GM12873 (cell line): ENCODE results near the gene RDH16.

Experiments used
- CTCF ChIP-seq: IDR thresholded peaks from 2 replicates; pipeline ENCODE4 v1.5.1; 2012; ENCODE audit warnings: low read depth, mild to moderate bottlenecking, moderate library complexity, low read length, control low read depth; ENCODE audit not compliant: insufficient read depth; ENCODE audit errors: missing control alignments

RDH16 gene

DNA sequence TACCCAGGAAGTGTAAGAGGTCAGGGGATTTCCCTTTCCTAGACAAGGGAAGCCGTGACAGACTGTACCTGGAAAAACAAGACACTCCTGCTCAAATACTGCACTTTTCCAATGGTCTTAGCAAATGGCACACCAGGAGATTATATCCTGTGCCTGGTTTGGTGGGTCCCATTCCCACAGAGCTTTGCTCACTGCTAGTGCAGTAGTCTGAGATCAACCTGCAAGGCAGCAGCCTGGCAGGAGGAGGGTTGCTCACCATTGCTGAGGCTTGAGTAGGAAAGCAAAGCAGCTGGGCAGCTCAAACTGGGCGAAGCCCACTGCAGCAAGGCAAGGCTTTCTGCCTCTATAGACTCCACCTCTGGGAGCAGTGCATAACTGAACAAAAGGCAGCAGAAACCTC, 1.0 kb upstream of the RDH16 start:
- TF ChIP-seq CTCF, result no peak

GRCh38 chr12:56955631-56956256, 1.7 kb downstream of the RDH16 start:
- no peak for TF ChIP-seq CTCF

DNA sequence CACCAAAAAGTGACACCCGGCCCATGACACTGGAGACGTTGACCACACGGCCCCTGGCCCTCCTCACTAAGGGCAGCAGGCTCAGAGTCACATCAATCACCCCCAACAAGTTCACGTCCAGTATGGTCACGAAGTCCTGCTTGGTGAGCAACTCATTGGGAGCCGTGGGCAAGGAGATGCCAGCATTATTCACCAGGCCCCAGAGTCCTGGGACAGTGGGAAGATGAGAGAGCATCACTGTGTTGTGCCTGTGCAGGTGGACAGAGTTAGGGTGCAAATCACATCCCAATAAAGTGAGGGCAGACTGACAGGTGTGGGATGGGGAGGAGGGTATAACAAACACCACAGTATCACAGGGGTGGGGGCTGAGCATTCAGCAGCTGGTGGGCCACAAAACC, 2.5 kb downstream of the RDH16 start:
- TF ChIP-seq CTCF, result no peak

- no peak for TF ChIP-seq CTCF
These were observed 3.1 kb downstream of the RDH16 start for GRCh38 chr12:56954057-56954957.

DNA sequence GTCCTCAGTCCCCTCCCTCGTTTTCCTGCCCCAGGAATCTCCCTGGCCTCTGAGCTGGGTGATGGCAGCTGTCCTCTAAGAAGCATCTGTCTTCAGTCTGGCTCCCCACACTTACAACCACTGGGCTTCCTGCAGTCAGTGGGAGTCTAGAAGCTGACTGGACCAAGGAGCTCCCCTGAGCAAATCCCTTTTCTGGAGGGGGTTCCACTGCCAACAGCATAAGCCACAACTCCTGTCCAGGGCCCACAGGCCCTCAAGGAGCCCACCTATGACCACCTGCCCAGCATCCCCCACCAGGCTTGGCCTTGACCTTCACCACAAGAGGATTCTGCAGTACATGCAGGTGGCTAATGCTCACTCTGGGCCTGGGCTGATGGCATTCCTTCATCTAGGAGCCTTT, 4.1 kb downstream of the RDH16 start:
- no peak for TF ChIP-seq CTCF

GRCh38 chr12:56951582-56952339, 5.6 kb downstream of the RDH16 start:
- no peak for TF ChIP-seq CTCF

DNA sequence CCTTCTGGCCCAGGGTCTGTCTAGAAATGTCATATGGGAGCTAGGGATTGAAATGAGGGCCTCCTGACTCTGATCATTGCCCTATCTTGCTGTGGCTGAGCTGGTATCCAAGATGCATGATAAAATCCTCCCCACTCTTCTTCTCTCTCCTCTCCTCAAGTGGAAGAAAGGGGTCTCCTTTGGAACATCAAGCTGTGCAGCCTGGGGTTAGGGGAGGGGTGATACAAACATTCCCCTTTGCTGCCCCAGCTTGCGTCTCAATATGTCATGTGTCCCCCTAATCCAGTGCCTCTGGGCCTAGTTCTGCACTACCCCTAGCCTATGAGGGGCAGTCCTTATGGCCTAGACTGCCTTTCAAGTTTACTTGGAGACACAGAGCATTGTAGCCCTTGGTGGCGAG, 8.5 kb downstream of the RDH16 start:
- TF ChIP-seq CTCF, result no peak
